ENCODE data around the gene CRHR2. TPM values are rescaled to one million over a fixed set of nuclear protein-coding genes. Genes with fewer than 3 reads are reported as not detected.

The CRHR2 gene
- total RNA-seq, 1 donor from 2014 or later = not detected

- DNase-seq (ENCODE audit: low read depth in 2 of 2) = no peak
Observed at GRCh38 chr7:30707391-30708357, 25.4 kb upstream of the CRHR2 start.

- DNase-seq (ENCODE audit: low read depth in 2 of 2) = no peak
Observed at GRCh38 chr7:30706908-30707307, 24.7 kb upstream of the CRHR2 start.

GRCh38 chr7:30706316-30706715, 24.1 kb upstream of the CRHR2 start:
- no peak for DNase-seq (ENCODE audit: low read depth in 2 of 2)

GRCh38 chr7:30705596-30705995, 23.3 kb upstream of the CRHR2 start:
- no peak for DNase-seq (ENCODE audit: low read depth in 2 of 2)

GRCh38 chr7:30705008-30705407, 22.8 kb upstream of the CRHR2 start:
- DNase-seq (ENCODE audit: low read depth in 2 of 2) = no peak

- no peak for DNase-seq (ENCODE audit: low read depth in 2 of 2)
Observed at GRCh38 chr7:30703756-30704155, 21.5 kb upstream of the CRHR2 start.

GRCh38 chr7:30702200-30702599, 19.9 kb upstream of the CRHR2 start:
- DNase-seq (ENCODE audit: low read depth in 2 of 2) = no peak

GRCh38 chr7:30700941-30701340, 18.7 kb upstream of the CRHR2 start:
- no peak for DNase-seq (ENCODE audit: low read depth in 2 of 2)

GRCh38 chr7:30699706-30700495, 17.6 kb upstream of the CRHR2 start:
- DNase-seq (ENCODE audit: low read depth in 2 of 2) = no peak

GRCh38 chr7:30698481-30698880, 16.2 kb upstream of the CRHR2 start:
- no peak for DNase-seq (ENCODE audit: low read depth in 2 of 2)

GRCh38 chr7:30697719-30698460, 15.6 kb upstream of the CRHR2 start:
- no peak for DNase-seq (ENCODE audit: low read depth in 2 of 2)

GRCh38 chr7:30694774-30695721, 12.8 kb upstream of the CRHR2 start:
- no peak for DNase-seq (ENCODE audit: low read depth in 2 of 2)

GRCh38 chr7:30694218-30694745, 12.0 kb upstream of the CRHR2 start:
- DNase-seq (ENCODE audit: low read depth in 2 of 2) = no peak

GRCh38 chr7:30692882-30693281, 10.6 kb upstream of the CRHR2 start:
- DNase-seq (ENCODE audit: low read depth in 2 of 2) = no peak

GRCh38 chr7:30692438-30692837, 10.2 kb upstream of the CRHR2 start:
- DNase-seq (ENCODE audit: low read depth in 2 of 2) = no peak

- DNase-seq (ENCODE audit: low read depth in 2 of 2) = no peak
Observed at GRCh38 chr7:30690011-30690410, 7.8 kb upstream of the CRHR2 start.

- DNase-seq (ENCODE audit: low read depth in 2 of 2) = no peak
Observed at GRCh38 chr7:30688718-30689221, 6.5 kb upstream of the CRHR2 start.

- DNase-seq (ENCODE audit: low read depth in 2 of 2) = no peak
Observed at GRCh38 chr7:30687604-30688003, 5.3 kb upstream of the CRHR2 start.

- no peak for DNase-seq (ENCODE audit: low read depth in 2 of 2)
Observed at GRCh38 chr7:30684351-30684750, 2.1 kb upstream of the CRHR2 start.

- DNase-seq (ENCODE audit: low read depth in 2 of 2) = no peak
Observed at GRCh38 chr7:30683816-30684215, 1.6 kb upstream of the CRHR2 start.
